Neural cell (in vitro differentiated cells): ENCODE results near the gene CD151. TPM values are rescaled to one million over a fixed set of nuclear protein-coding genes. Genes with fewer than 3 reads are reported as not detected.

ENCODE experiments used
- H2AFZ ChIP-seq: fragments of 200-600, 300-800 bp; sonication (generic), shearing (Covaris generic); 2 replicates; pipeline ENCODE4 v1.6.0; 2014; ENCODE audit warnings: low read depth, mild to moderate bottlenecking, antibody characterized with exemption, low read length, moderate library complexity
- H3F3A ChIP-seq: fragments of 200-600 bp; shearing (Covaris generic); 2 replicates; pipeline ENCODE4 v1.6.1; 2016; ENCODE audit warnings: mild to moderate bottlenecking, moderate library complexity, mixed read lengths, antibody characterized with exemption, low read length; ENCODE audit not compliant: insufficient read depth, poor library complexity, severe bottlenecking
- H3K27ac ChIP-seq: fragments of 200-600, 300-800 bp; sonication (generic), shearing (Covaris generic); 2 replicates; pipeline ENCODE4 v1.5.1; 2014; ENCODE audit warnings: mild to moderate bottlenecking, low read length, moderate library complexity
- H3K27me3 ChIP-seq: fragments of 300-800, 200-600 bp; sonication (generic), shearing (Covaris generic); 2 replicates; pipeline ENCODE4 v1.6.0; 2014; ENCODE audit warnings: mild to moderate bottlenecking, low read depth, low read length, moderate library complexity; ENCODE audit not compliant: insufficient read depth
- H3K36me3 ChIP-seq: fragments of 300-800, 200-600 bp; sonication (generic), shearing (Covaris generic); 2 replicates; pipeline ENCODE4 v1.5.1; 2014; ENCODE audit warnings: mild to moderate bottlenecking, antibody characterized with exemption, low read length, moderate library complexity; ENCODE audit not compliant: insufficient read depth
- H3K4me2 ChIP-seq: fragments of 300-800, 200-600 bp; sonication (generic), shearing (Covaris generic); 2 replicates; pipeline ENCODE4 v1.6.0; 2014; ENCODE audit warnings: mild to moderate bottlenecking, low read length
- H3K4me3 ChIP-seq: fragments of 300-800, 200-600 bp; sonication (generic), shearing (Covaris generic); 2 replicates; pipeline ENCODE4 v1.5.1; 2014; ENCODE audit warnings: mild to moderate bottlenecking, low read length, moderate library complexity
- H3K79me2 ChIP-seq: fragments of 200-600 bp; shearing (Covaris generic); replicated peaks from 2 replicates; pipeline ENCODE4 v1.6.0; 2014; ENCODE audit warnings: mild to moderate bottlenecking, low read length, moderate library complexity; ENCODE audit not compliant: insufficient read depth
- H3K9ac ChIP-seq: fragments of 300-800, 200-600 bp; sonication (generic), shearing (Covaris generic); 2 replicates; pipeline ENCODE4 v1.6.1; 2016; ENCODE audit warnings: mild to moderate bottlenecking, low read length, mixed read lengths
- H3K9me2 ChIP-seq: fragments of 200-600 bp; shearing (Covaris generic); 2 replicates; pipeline ENCODE4 v1.6.1; 2016; ENCODE audit warnings: mild to moderate bottlenecking, low read length, mixed read lengths; ENCODE audit not compliant: insufficient read depth
- H3K9me3 ChIP-seq: fragments of 200-600, 300-800 bp; sonication (generic), shearing (Covaris generic); 2 replicates; pipeline ENCODE4 v1.6.1; 2016; ENCODE audit warnings: mild to moderate bottlenecking, mixed run types, low read length, moderate library complexity, mixed read lengths
- H4K20me1 ChIP-seq: fragments of 200-600 bp; shearing (Covaris generic); 2 replicates; pipeline ENCODE4 v1.6.1; 2016; ENCODE audit warnings: mild to moderate bottlenecking, mixed run types; ENCODE audit not compliant: insufficient read depth
- EP300 ChIP-seq: fragments of 450-650 bp; conservative IDR thresholded peaks from 2 replicates; pipeline ENCODE4 v1.6.1; 2014; ENCODE audit warnings: antibody characterized with exemption, mild to moderate bottlenecking, moderate library complexity; ENCODE audit not compliant: poor library complexity, severe bottlenecking
- EZH2 ChIP-seq: fragments of 200-600, 300-800 bp; shearing (Covaris generic), sonication (generic); IDR thresholded peaks from 2 replicates; pipeline ENCODE4 v1.6.1; 2014; ENCODE audit warnings: antibody characterized with exemption, low read length, borderline replicate concordance, mild to moderate bottlenecking; ENCODE audit not compliant: insufficient read depth, poor library complexity, severe bottlenecking
- MXI1 ChIP-seq: fragments of 450-650 bp; conservative IDR thresholded peaks from 2 replicates; pipeline ENCODE4 v1.6.1; 2014; ENCODE audit warnings: antibody characterized with exemption, mild to moderate bottlenecking; ENCODE audit not compliant: poor library complexity, severe bottlenecking
- POLR2AphosphoS5 ChIP-seq: IDR thresholded peaks from 2 replicates; pipeline ENCODE4 v1.6.1; 2012
- RAD21 ChIP-seq: fragments of 450-650 bp; conservative IDR thresholded peaks from 2 replicates; pipeline ENCODE4 v1.6.1; 2014; ENCODE audit warnings: antibody characterized with exemption, mild to moderate bottlenecking, moderate library complexity
- SMC3 ChIP-seq: fragments of 450-650 bp; conservative IDR thresholded peaks from 2 replicates; pipeline ENCODE4 v1.6.1; 2014; ENCODE audit warnings: antibody characterized with exemption, mild to moderate bottlenecking, moderate library complexity; ENCODE audit not compliant: poor library complexity
- TAF1 ChIP-seq: IDR thresholded peaks from 2 replicates; pipeline ENCODE4 v1.6.1; 2012; ENCODE audit warnings: low read depth
- polyA plus RNA-seq: library from polyadenylated mRNA; depleted of rRNA; stranded (reverse); fragments of >200 nt; gene quantifications from 2 replicates; pipeline ENCODE4 v1.2.3, GENCODE V29; 2014
- TF ChIP-seq, protein P1 (sequence below): fragments of 450-650 bp; IDR thresholded peaks from 2 replicates; pipeline ENCODE4 v1.5.1; 2014; ENCODE audit warnings: antibody characterized with exemption, mild to moderate bottlenecking, moderate library complexity; ENCODE audit not compliant: poor library complexity, severe bottlenecking
- TF ChIP-seq, protein P2 (sequence below): IDR thresholded peaks from 2 replicates; pipeline ENCODE4 v1.6.1; 2012; ENCODE audit warnings: borderline replicate concordance

Gene CD151
- polyA plus RNA-seq, 1 donor from 2014 or later = 70.8 TPM

DNA sequence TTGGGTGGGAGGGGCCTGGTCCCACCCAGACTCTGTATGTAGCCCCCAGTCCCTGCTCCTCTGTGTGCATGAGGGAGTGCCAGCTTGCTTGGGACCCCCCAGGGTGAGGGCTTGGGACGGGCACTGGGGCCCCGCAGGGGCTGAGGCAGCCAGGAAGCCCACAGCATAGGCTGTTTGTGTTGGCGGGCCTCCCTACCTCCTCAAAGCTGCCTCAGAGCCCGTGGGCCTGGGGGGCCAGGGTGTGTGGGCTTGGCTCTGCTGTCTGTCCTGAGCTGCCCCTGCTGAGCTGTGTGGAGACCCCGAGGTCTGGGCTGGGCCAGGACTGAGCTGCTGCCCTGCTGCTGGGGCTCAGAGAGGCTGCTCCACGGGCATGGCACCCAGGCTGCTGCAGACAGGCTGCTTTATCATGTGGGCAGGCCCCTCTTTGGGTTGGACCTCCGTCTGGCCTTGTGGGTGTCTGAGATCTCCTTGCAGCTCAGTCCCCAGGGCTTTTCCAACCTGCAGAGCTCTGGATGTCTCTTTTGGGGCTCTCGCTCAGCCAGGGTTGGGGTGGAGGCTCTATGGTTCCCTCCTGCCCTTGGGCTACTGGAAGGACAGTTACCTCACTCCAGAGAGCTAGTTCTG lies 13.2 kb downstream of the CD151 start:
- no peak overlapping the region for H3K4me2 ChIP-seq
- no peak overlapping the region for H3K27ac ChIP-seq
- H3K9ac ChIP-seq = no peak overlapping the region
- no peaks in the 10 kb centered on the region for H3K9me3 ChIP-seq
- no peaks in the 10 kb centered on the region for H3K9me2 ChIP-seq
- H3F3A ChIP-seq = no peaks in the 10 kb centered on the region
- TF ChIP-seq POLR2AphosphoS5 (no peak), RAD21 (no peak), MXI1 (no peak), EP300 (no peak), SMC3 (no peak), EZH2 (no peak), TAF1 (no peak)
- TF ChIP-seq, protein P1, sequence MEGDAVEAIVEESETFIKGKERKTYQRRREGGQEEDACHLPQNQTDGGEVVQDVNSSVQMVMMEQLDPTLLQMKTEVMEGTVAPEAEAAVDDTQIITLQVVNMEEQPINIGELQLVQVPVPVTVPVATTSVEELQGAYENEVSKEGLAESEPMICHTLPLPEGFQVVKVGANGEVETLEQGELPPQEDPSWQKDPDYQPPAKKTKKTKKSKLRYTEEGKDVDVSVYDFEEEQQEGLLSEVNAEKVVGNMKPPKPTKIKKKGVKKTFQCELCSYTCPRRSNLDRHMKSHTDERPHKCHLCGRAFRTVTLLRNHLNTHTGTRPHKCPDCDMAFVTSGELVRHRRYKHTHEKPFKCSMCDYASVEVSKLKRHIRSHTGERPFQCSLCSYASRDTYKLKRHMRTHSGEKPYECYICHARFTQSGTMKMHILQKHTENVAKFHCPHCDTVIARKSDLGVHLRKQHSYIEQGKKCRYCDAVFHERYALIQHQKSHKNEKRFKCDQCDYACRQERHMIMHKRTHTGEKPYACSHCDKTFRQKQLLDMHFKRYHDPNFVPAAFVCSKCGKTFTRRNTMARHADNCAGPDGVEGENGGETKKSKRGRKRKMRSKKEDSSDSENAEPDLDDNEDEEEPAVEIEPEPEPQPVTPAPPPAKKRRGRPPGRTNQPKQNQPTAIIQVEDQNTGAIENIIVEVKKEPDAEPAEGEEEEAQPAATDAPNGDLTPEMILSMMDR = no peak
- TF ChIP-seq, protein P2, sequence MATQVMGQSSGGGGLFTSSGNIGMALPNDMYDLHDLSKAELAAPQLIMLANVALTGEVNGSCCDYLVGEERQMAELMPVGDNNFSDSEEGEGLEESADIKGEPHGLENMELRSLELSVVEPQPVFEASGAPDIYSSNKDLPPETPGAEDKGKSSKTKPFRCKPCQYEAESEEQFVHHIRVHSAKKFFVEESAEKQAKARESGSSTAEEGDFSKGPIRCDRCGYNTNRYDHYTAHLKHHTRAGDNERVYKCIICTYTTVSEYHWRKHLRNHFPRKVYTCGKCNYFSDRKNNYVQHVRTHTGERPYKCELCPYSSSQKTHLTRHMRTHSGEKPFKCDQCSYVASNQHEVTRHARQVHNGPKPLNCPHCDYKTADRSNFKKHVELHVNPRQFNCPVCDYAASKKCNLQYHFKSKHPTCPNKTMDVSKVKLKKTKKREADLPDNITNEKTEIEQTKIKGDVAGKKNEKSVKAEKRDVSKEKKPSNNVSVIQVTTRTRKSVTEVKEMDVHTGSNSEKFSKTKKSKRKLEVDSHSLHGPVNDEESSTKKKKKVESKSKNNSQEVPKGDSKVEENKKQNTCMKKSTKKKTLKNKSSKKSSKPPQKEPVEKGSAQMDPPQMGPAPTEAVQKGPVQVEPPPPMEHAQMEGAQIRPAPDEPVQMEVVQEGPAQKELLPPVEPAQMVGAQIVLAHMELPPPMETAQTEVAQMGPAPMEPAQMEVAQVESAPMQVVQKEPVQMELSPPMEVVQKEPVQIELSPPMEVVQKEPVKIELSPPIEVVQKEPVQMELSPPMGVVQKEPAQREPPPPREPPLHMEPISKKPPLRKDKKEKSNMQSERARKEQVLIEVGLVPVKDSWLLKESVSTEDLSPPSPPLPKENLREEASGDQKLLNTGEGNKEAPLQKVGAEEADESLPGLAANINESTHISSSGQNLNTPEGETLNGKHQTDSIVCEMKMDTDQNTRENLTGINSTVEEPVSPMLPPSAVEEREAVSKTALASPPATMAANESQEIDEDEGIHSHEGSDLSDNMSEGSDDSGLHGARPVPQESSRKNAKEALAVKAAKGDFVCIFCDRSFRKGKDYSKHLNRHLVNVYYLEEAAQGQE = no peak
- no peak overlapping the region for H3K4me3 ChIP-seq
- H3K79me2 ChIP-seq = peaks cover 12% of the 10 kb centered on the region
- no peak overlapping the region for H2AFZ ChIP-seq
- H3K27me3 ChIP-seq = peaks cover 9% of the 10 kb centered on the region
- no peaks in the 10 kb centered on the region for H3K36me3 ChIP-seq
- H4K20me1 ChIP-seq = no peaks in the 10 kb centered on the region

DNA sequence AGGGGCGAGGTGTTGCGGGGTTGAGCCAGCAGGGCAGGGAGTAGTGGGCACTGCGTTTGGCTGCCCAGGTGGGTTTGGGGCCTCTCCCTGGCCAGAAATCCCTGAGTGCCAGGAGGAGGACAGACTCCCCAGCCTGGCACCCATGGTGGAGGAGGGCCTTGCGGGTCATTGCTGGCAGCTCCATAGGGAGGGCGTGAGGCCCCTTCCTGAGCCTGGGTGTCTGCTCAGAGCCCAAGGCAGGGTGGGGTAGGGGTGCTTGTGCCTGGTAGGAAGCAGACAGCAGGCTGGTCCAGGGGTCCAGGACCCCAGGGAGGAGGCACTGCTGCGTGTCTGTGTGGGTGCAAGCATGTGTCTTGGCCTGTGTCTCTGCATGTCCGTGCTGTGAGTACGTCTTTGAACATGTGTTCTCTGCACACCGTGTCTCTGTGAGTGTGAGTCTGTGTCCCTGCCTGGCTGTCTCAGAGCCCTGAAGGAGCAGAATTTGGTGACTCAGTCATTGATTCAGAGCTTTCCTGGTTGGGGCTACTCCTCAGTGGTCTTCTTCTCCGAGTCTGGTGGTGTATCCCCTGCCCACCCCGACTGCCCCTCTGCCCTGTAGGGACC lies 13.8 kb downstream of the CD151 start:
- Histone ChIP-seq H4K20me1 (no peaks in the 10 kb centered on the region), H3K27ac (no peak overlapping the region), H2AFZ (no peak overlapping the region), H3K36me3 (no peaks in the 10 kb centered on the region), H3K4me2 (no peak overlapping the region), H3K9me3 (no peaks in the 10 kb centered on the region), H3K9ac (no peak overlapping the region), H3K9me2 (no peaks in the 10 kb centered on the region), H3F3A (no peaks in the 10 kb centered on the region), H3K4me3 (no peak overlapping the region), H3K79me2 (peaks cover 7% of the 10 kb centered on the region), H3K27me3 (peaks cover 9% of the 10 kb centered on the region)
- TF ChIP-seq TAF1 (no peak), RAD21 (no peak), EZH2 (no peak), MXI1 (no peak), SMC3 (no peak), EP300 (no peak), POLR2AphosphoS5 (no peak)
- TF ChIP-seq, protein P2 = no peak
- TF ChIP-seq, protein P1 = no peak
